Uterus (tissue), 2 donors: ENCODE measurements around the gene RNF41.

Experiments
- POLR2A ChIP-seq, 2 donors: fragments of 450-650 bp; IDR thresholded peaks; one replicate each; pipeline ENCODE4 v1.6.1; 2016; ENCODE audit warnings: antibody characterized with exemption in 2 of 2, mild to moderate bottlenecking in 1 of 2, moderate library complexity in 1 of 2
- TF ChIP-seq, protein P1 (sequence below), 4 experiments: fragments of 200-600 bp in 2 of 4; fragments of 450-650 bp in 2 of 4; sonication (generic) in 2 of 4; IDR thresholded peaks; one replicate each; pipeline ENCODE4 v1.5.1; 2016 to 2019; ENCODE audit warnings: antibody characterized with exemption in 4 of 4, mild to moderate bottlenecking in 2 of 4, moderate library complexity in 1 of 4

DNA sequence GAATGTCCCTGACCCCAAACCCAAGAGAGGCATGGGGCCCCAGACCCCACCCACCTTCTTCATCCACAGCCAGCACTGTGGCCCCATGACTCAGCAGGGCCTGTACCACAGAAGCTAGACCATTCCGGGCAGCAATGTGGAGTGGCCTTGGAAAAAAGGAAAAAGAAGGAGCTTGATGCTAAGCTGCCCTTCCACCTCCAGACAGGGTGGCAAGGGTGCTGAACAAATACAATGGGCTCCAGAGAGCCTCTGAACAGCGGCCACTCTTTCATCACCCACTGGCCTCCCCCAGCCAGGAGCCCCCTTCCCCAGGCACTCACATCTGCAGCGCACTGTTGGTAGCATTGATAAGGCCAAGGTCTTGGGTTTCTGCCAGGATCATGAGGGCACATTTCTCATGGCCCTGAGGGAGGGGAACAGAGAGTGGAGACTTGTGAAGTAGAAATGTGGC, 22.0 kb upstream of the RNF41 start:
- TF ChIP-seq, protein P1, sequence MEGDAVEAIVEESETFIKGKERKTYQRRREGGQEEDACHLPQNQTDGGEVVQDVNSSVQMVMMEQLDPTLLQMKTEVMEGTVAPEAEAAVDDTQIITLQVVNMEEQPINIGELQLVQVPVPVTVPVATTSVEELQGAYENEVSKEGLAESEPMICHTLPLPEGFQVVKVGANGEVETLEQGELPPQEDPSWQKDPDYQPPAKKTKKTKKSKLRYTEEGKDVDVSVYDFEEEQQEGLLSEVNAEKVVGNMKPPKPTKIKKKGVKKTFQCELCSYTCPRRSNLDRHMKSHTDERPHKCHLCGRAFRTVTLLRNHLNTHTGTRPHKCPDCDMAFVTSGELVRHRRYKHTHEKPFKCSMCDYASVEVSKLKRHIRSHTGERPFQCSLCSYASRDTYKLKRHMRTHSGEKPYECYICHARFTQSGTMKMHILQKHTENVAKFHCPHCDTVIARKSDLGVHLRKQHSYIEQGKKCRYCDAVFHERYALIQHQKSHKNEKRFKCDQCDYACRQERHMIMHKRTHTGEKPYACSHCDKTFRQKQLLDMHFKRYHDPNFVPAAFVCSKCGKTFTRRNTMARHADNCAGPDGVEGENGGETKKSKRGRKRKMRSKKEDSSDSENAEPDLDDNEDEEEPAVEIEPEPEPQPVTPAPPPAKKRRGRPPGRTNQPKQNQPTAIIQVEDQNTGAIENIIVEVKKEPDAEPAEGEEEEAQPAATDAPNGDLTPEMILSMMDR (IDR thresholded peaks at IDR 0.05), result no peak
- no peak for TF ChIP-seq POLR2A (IDR thresholded peaks at IDR 0.05)
